HL-60 (cell line): Measurements from ENCODE around the gene NID2.

ENCODE experiments used
- POLR2AphosphoS5 ChIP-seq: IDR thresholded peaks from 2 replicates; pipeline ENCODE4 v1.6.1; 2012; ENCODE audit warnings: low read depth
- REST ChIP-seq: IDR thresholded peaks from 2 replicates; pipeline ENCODE4 v1.6.1; 2012; ENCODE audit warnings: low read depth; ENCODE audit not compliant: insufficient replicate concordance
- SPI1 ChIP-seq: IDR thresholded peaks from 2 replicates; pipeline ENCODE4 v1.6.1; 2012; ENCODE audit warnings: low read depth, mild to moderate bottlenecking, borderline replicate concordance
- TF ChIP-seq, protein P1 (sequence below): IDR thresholded peaks from one replicate; pipeline ENCODE4 v1.5.1; 2011; ENCODE audit warnings: low read length, control low read depth, inconsistent platforms; ENCODE audit not compliant: insufficient read depth

DNA sequence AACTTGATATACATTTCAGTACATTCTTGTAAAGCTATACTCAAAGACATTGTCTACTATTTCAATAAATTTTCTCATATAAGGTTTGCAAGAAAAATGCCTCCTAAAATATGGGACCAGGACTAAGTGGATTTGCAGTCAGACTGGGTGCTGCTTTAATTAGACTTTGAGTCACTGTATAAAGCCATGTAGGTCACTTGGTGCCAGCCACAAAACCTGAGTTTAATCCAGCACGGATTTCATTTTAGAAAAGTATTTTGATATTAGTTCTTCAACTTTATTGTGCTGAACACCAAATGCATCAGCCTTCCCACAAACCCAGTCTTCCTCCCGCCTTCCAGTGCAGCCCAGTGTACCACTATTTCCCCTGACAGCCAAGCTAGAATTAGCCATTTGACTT is 9.9 kb upstream of the NID2 start:
- TF ChIP-seq, protein P1, sequence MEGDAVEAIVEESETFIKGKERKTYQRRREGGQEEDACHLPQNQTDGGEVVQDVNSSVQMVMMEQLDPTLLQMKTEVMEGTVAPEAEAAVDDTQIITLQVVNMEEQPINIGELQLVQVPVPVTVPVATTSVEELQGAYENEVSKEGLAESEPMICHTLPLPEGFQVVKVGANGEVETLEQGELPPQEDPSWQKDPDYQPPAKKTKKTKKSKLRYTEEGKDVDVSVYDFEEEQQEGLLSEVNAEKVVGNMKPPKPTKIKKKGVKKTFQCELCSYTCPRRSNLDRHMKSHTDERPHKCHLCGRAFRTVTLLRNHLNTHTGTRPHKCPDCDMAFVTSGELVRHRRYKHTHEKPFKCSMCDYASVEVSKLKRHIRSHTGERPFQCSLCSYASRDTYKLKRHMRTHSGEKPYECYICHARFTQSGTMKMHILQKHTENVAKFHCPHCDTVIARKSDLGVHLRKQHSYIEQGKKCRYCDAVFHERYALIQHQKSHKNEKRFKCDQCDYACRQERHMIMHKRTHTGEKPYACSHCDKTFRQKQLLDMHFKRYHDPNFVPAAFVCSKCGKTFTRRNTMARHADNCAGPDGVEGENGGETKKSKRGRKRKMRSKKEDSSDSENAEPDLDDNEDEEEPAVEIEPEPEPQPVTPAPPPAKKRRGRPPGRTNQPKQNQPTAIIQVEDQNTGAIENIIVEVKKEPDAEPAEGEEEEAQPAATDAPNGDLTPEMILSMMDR: no peak
- TF ChIP-seq POLR2AphosphoS5 (no peak), REST (no peak), SPI1 (no peak)
